Right lobe of liver (tissue), 6 donors: ENCODE measurements around the gene DST. TPM values are rescaled to one million over a fixed set of nuclear protein-coding genes. Genes with fewer than 3 reads are reported as not detected.
A peak's percentile ranks its signal among the peaks of the same experiment; 100 is the strongest.

ENCODE experiments used
- ATAC-seq, 4 donors: fragments of 200-7000 bp; cut with Tn5 transposase; one replicate each; pipeline ENCODE4 v1.9.1; 2020; ENCODE audit warnings: mild to moderate bottlenecking in 4 of 4, moderate library complexity in 4 of 4
- DNase-seq, 3 donors: peaks; one replicate each; pipeline ENCODE4 v3.0.0-alpha.2; 2020
- H3K27ac ChIP-seq, 3 donors: fragments of 200-600 bp; one replicate each; pipeline ENCODE4 v1.8.0; 2022
- H3K27me3 ChIP-seq, 2 donors: fragments of 200-600 bp; one replicate each; pipeline ENCODE4 v1.8.0; 2022
- H3K36me3 ChIP-seq, 4 donors: fragments of 200-600 bp; sonication (generic) in 1 of 4; one replicate each; pipeline versions ENCODE4 v1.5.1 to v1.8.0; 2017 to 2022; ENCODE audit warnings: control low read depth in 1 of 4
- H3K4me1 ChIP-seq, 4 donors: fragments of 200-600 bp; sonication (generic) in 1 of 4; one replicate each; pipeline versions ENCODE4 v1.5.1 to v1.8.0; 2017 to 2022; ENCODE audit warnings: control low read depth in 1 of 4
- H3K4me3 ChIP-seq, 3 donors: fragments of 200-600 bp; one replicate each; pipeline ENCODE4 v1.8.0; 2022
- H3K9me3 ChIP-seq, 4 donors: fragments of 200-600 bp; sonication (generic) in 1 of 4; one replicate each; pipeline versions ENCODE4 v1.5.1 to v1.8.0; 2017 to 2022; ENCODE audit warnings: control low read depth in 1 of 4
- POLR2A ChIP-seq: fragments of 450-650 bp; IDR thresholded peaks from one replicate; pipeline ENCODE4 v1.6.1; 2017; ENCODE audit warnings: antibody characterized with exemption, mild to moderate bottlenecking
- WGBS: methylation state at CpG from one replicate; pipeline ENCODE4 v1.1.6; 2018; ENCODE audit warnings: low coverage, low lambda C conversion rate; ENCODE audit not compliant: insufficient coverage; ENCODE audit errors: missing lambda C conversion rate; 5-methylcytosine and 5-hydroxymethylcytosine counted together
- intact Hi-C, 2 donors: fragments of 100-400 bp; cut with DNase I; formaldehyde crosslinking; loops; one replicate each; pipeline versions ENCODE4 v1.11.2 to v1.14.1; 2022
- total RNA-seq, 6 experiments: library from RNA; depleted of rRNA in 2 of 6; stranded (reverse); fragments of >200 nt in 2 of 6; fragmentation: NEBNext Ultra II Directional in 3 of 6; extraction: Animal tissue kit (Norgen Biotek cat#: 25700) in 3 of 6; gene quantifications; one replicate each; pipeline versions ENCODE4 v1.1.0 to v1.2.4, GENCODE V29; 2016 to 2023
- TF ChIP-seq, protein P1 (sequence below), 4 donors: fragments of 200-600 bp in 3 of 4; fragments of 450-650 bp in 1 of 4; IDR thresholded peaks; one replicate each; pipeline versions ENCODE4 v1.5.1 to v1.8.0; 2016 to 2022; ENCODE audit warnings: antibody characterized with exemption in 4 of 4, mild to moderate bottlenecking in 2 of 4
- donor health status: DM: no; HTN: yes; CAD: no.
- donor health status: DM: no; HTN: no; CAD: no.
- donor health status: DM: no; HTN: no; CAD: no.
- donor health status: DM: no; HTN: yes; CAD: no.
- donor health status: DM: no; HTN: yes; CAD: no.

The DST gene
- total RNA-seq, 6 experiments from 2014 or later = 92.1 to 207 (median 156) TPM

DNA sequence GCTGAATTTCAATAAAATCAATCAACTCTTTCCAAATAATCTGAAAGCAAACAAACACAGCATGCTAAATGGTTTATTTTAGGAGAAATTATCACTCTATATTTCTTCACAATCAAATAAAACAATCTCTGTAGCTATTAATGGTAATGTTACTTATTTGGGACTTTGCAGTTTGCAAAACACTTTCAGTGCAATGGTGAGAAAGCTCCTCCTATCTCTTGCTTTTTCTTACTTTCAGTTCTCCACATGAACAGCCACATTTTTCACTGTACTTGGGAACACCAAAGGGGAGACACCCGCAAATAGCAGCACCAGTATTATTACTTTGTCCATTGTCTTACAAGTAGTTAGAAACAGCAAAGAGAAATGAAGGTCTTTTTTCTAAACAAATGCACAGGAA is 92.4 kb downstream of the DST start:
- Histone ChIP-seq H3K27ac (peak overlapping the region in 1 of 3 donors; percentile 8), H3K27me3 (no peaks in the 10 kb centered on the region), H3K36me3 (peaks cover 0 to 7% (median 4%) of the 10 kb centered on the region in 4 donors), H3K4me3 (no peak overlapping the region), H3K9me3 (no peaks in the 10 kb centered on the region), H3K4me1 (peaks cover 0 to 23% (median 3%) of the 10 kb centered on the region in 4 donors)
- intact Hi-C loops = no loop called here
- peak; percentile 39 to 54 (median 52) for ATAC-seq
- 41% methylated on average over 1 of the region's 1 CpG for WGBS
- DNase-seq = no peak
- TF ChIP-seq, protein P1, sequence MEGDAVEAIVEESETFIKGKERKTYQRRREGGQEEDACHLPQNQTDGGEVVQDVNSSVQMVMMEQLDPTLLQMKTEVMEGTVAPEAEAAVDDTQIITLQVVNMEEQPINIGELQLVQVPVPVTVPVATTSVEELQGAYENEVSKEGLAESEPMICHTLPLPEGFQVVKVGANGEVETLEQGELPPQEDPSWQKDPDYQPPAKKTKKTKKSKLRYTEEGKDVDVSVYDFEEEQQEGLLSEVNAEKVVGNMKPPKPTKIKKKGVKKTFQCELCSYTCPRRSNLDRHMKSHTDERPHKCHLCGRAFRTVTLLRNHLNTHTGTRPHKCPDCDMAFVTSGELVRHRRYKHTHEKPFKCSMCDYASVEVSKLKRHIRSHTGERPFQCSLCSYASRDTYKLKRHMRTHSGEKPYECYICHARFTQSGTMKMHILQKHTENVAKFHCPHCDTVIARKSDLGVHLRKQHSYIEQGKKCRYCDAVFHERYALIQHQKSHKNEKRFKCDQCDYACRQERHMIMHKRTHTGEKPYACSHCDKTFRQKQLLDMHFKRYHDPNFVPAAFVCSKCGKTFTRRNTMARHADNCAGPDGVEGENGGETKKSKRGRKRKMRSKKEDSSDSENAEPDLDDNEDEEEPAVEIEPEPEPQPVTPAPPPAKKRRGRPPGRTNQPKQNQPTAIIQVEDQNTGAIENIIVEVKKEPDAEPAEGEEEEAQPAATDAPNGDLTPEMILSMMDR (IDR thresholded peaks at IDR 0.05) = no peak
- TF ChIP-seq POLR2A = no peak

DNA sequence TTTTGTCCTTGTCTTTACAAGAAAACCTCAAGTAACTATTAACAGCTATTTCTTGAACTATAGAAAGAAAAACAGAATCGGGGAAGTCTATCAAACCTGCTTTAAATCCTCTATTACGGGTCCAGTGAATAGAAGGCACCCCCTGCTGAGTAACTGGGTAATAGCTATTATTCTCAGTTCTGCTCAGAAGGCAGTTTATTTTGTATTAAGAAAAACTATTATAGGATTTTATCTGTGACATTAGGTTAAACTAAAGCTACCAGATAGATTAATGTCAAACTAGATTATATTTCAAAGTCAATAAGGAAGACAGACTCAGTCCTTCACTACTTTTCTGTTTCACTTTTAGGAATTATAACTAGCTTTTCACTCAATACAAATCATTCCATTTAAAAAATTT is 93.7 kb downstream of the DST start:
- H3K4me3 ChIP-seq = no peak overlapping the region
- intact Hi-C loops = no loop called here
- TF ChIP-seq, protein P1 (IDR thresholded peaks at IDR 0.05) = peak; percentile 17 to 44 (median 26)
- no peak for TF ChIP-seq POLR2A
- no peak overlapping the region for H3K27ac ChIP-seq
- ATAC-seq = peak; percentile 17 to 67 (median 58)
- WGBS = 42% methylated on average over 2 of the region's 2 CpGs
- H3K4me1 ChIP-seq = peaks cover 0 to 23% (median 3%) of the 10 kb centered on the region in 4 donors
- no peaks in the 10 kb centered on the region for H3K27me3 ChIP-seq
- no peaks in the 10 kb centered on the region for H3K9me3 ChIP-seq
- no peaks in the 10 kb centered on the region for H3K36me3 ChIP-seq
- no peak for DNase-seq

- H3K4me1 ChIP-seq = peaks cover 0 to 29% (median 6%) of the 10 kb centered on the region in 4 donors
- H3K9me3 ChIP-seq = no peaks in the 10 kb centered on the region
- no peak overlapping the region for H3K27ac ChIP-seq
- H3K36me3 ChIP-seq = no peaks in the 10 kb centered on the region
- no peak for TF ChIP-seq POLR2A
- TF ChIP-seq, protein P1 (IDR thresholded peaks at IDR 0.05) = no peak
- DNase-seq (no peak), ATAC-seq (no peak)
- H3K27me3 ChIP-seq = no peaks in the 10 kb centered on the region
- WGBS = 93% methylated on average over 1 of the region's 1 CpG
- intact Hi-C loops = no loop called here
- no peak overlapping the region for H3K4me3 ChIP-seq
Measured at GRCh38 chr6:56547687-56548086, 95.0 kb downstream of the DST start.

GRCh38 chr6:56542364-56543331 is 100.0 kb downstream of the DST start:
- DNase-seq (peak; percentile 91 to 95 (median 92)), ATAC-seq (peak; percentile 87 to 95 (median 90))
- H3K4me1 ChIP-seq = peaks cover 0 to 28% (median 13%) of the 10 kb centered on the region in 4 donors
- TF ChIP-seq POLR2A = peak; percentile 82
- TF ChIP-seq, protein P1 (IDR thresholded peaks at IDR 0.05) = peak; percentile 12 to 45 (median 32)
- H3K4me3 ChIP-seq = peak overlapping the region; percentile 35 to 61 (median 54)
- no peaks in the 10 kb centered on the region for H3K9me3 ChIP-seq
- no peaks in the 10 kb centered on the region for H3K36me3 ChIP-seq
- 1% methylated on average over 25 of the region's 50 CpGs for WGBS
- intact Hi-C loops = no loop called here
- H3K27ac ChIP-seq = peak overlapping the region; percentile 89 to 95 (median 92)
- H3K27me3 ChIP-seq = no peaks in the 10 kb centered on the region
